ENCODE results near the gene PNPT1. TPM values are rescaled to one million over a fixed set of nuclear protein-coding genes. Genes with fewer than 3 reads are reported as not detected.

PNPT1 gene
- total and polyA plus RNA-seq, 12 donors, result 10.1 to 29.1 (median 24.0) TPM

GRCh38 chr2:55618025-55618274 lies 75.7 kb downstream of the PNPT1 start:
- Histone ChIP-seq H3K27me3 (no peaks in the 10 kb centered on the region), H3K4me3 (peak overlapping the region; percentile 64 to 99 (median 86)), H3K4me1 (peaks cover 13 to 66% (median 42%) of the 10 kb centered on the region in 9 donors), H3K27ac (peak overlapping the region; percentile 66 to 100 (median 96)), H3K9me3 (no peaks in the 10 kb centered on the region), H3K36me3 (peaks cover 0 to 45% (median 11%) of the 10 kb centered on the region in 9 donors)
- intact Hi-C loops (cut with DNase I), result loop anchor here in 5 of 10 donors (5.0 to 10.0 kb wide), 6 partner anchors 93 to 383 kb away; partner anchors contain the start of genes CCDC88A (in 2 of the 5), CFAP36 (in 2 of the 5), CLHC1 (in 1 of the 5) and RPS27A (in 1 of the 5)
- 0 to 1% methylated on average over 10 of the region's 10 CpGs for WGBS, 2 donors
- peak in 2 of 8 donors; percentile 0 to 5 for ATAC-seq
- DNase-seq, result no peak
- TF ChIP-seq, protein P1, sequence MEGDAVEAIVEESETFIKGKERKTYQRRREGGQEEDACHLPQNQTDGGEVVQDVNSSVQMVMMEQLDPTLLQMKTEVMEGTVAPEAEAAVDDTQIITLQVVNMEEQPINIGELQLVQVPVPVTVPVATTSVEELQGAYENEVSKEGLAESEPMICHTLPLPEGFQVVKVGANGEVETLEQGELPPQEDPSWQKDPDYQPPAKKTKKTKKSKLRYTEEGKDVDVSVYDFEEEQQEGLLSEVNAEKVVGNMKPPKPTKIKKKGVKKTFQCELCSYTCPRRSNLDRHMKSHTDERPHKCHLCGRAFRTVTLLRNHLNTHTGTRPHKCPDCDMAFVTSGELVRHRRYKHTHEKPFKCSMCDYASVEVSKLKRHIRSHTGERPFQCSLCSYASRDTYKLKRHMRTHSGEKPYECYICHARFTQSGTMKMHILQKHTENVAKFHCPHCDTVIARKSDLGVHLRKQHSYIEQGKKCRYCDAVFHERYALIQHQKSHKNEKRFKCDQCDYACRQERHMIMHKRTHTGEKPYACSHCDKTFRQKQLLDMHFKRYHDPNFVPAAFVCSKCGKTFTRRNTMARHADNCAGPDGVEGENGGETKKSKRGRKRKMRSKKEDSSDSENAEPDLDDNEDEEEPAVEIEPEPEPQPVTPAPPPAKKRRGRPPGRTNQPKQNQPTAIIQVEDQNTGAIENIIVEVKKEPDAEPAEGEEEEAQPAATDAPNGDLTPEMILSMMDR (IDR thresholded peaks at IDR 0.05), result no peak

GRCh38 chr2:55617175-55618024 lies 76.2 kb downstream of the PNPT1 start, which contains the start of gene PPP4R3B:
TSS of gene PPP4R3B (minus strand) at chr2:55617622. CDS start at chr2:55617285, 337 bp downstream.
- Histone ChIP-seq H3K9me3 (no peaks in the 10 kb centered on the region), H3K27ac (peak within 1 kb of the TSS; percentile 89 to 100 (median 96)), H3K4me3 (peak within 1 kb of the TSS; percentile 80 to 99 (median 90)), H3K4me1 (peaks cover 13 to 61% (median 42%) of the 10 kb centered on the region in 9 donors), H3K36me3 (peaks cover 0 to 51% (median 11%) of the 10 kb centered on the region in 9 donors), H3K27me3 (no peaks in the 10 kb centered on the region)
- DNase-seq (peak; percentile 99 to 100), ATAC-seq (peak; percentile 94 to 98 (median 97))
- 0% methylated on average over 82 of the region's 82 CpGs for WGBS, 2 donors
- TF ChIP-seq, protein P1 (IDR thresholded peaks at IDR 0.05), result peak; percentile 10 to 66 (median 55)
- intact Hi-C loops (cut with DNase I), result loop anchor here in 5 of 10 donors (1.0 to 10.0 kb wide), 8 partner anchors 93 to 383 kb away; partner anchors contain the start of genes CCDC88A (in 3 of the 5), CFAP36 (in 3 of the 5), CLHC1 (in 1 of the 5) and RPS27A (in 1 of the 5)

- DNase-seq (no peak), ATAC-seq (peak in 7 of 8 donors; percentile 2 to 10 (median 5))
- no peaks in the 10 kb centered on the region for H3K27me3 ChIP-seq
- TF ChIP-seq, protein P1 (IDR thresholded peaks at IDR 0.05), result no peak
- peak overlapping the region; percentile 80 to 99 (median 90) for H3K4me3 ChIP-seq
- H3K36me3 ChIP-seq, result peaks cover 0 to 51% (median 11%) of the 10 kb centered on the region in 9 donors
- peaks cover 13 to 55% (median 38%) of the 10 kb centered on the region in 9 donors for H3K4me1 ChIP-seq
- no peaks in the 10 kb centered on the region for H3K9me3 ChIP-seq
- intact Hi-C loops (cut with DNase I), result loop anchor here in 5 of 10 donors (1.0 to 10.0 kb wide), 8 partner anchors 92 to 382 kb away; partner anchors contain the start of genes CCDC88A (in 3 of the 5), CFAP36 (in 3 of the 5), CLHC1 (in 1 of the 5) and RPS27A (in 1 of the 5)
- 0% methylated on average over 24 of the region's 24 CpGs for WGBS, 2 donors
- H3K27ac ChIP-seq, result peak overlapping the region; percentile 89 to 100 (median 96)
These were observed 77.0 kb downstream of the PNPT1 start for GRCh38 chr2:55616551-55617174.

GRCh38 chr2:55611997-55612396 lies 81.6 kb downstream of the PNPT1 start:
- Histone ChIP-seq H3K4me3 (no peak overlapping the region), H3K9me3 (no peaks in the 10 kb centered on the region), H3K36me3 (peaks cover 0 to 55% (median 11%) of the 10 kb centered on the region in 9 donors), H3K27ac (no peak overlapping the region), H3K4me1 (peaks cover 2 to 64% (median 40%) of the 10 kb centered on the region in 9 donors), H3K27me3 (no peaks in the 10 kb centered on the region)
- TF ChIP-seq, protein P1 (IDR thresholded peaks at IDR 0.05), result no peak
- DNase-seq, result no peak
- WGBS, 2 donors, result 96 to 98% methylated on average over 1 of the region's 1 CpG
- intact Hi-C loops (cut with DNase I), result loop anchor here in 4 of 10 donors (10.0 kb wide), 4 partner anchors 87 to 377 kb away; partner anchors contain the start of genes CFAP36 (in 1 of the 4), CLHC1 (in 1 of the 4) and RPS27A (in 1 of the 4)
- ATAC-seq, result no peak

Measured in heart right ventricle (tissue), 16 donors.